ENCODE data around the gene FAF1. TPM values are rescaled to one million over a fixed set of nuclear protein-coding genes. Genes with fewer than 3 reads are reported as not detected.
"Not testable (repeated sequence)": the region's sequence is repeated elsewhere in the genome, so short reads cannot be mapped to it uniquely, and the experiment has no call there.

FAF1 gene
- total and polyA plus RNA-seq, 4 donors: 27.2 to 51.6 (median 37.1) TPM

DNA sequence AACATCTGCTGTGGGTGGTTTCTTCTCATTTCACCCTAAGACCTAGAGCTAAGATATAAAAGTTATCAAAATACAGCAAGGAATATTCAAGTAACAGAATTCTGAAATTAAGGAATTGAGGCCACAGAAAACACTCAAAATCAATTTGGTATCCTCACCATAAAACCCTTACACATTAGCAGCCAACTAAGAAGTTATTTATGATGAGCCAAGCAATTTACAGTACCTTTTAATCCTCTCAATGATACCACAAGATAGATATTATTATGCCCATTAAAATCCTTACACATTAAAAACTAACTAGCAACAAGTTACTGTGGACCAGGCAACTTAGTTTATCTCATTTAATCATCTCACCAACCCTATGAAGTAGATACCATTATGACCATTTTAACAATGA, 81.6 kb downstream of the FAF1 start:
- Histone ChIP-seq H3K9ac (ENCODE audit: insufficient read depth in 1 of 2, low read length in 2 of 2) (no peak overlapping the region), H3K9me3 (ENCODE audit: control insufficient read depth in 4 of 4, insufficient read depth in 3 of 4, low read length in 3 of 4) (no peaks in the 10 kb centered on the region), H3K4me1 (ENCODE audit: control insufficient read depth in 5 of 5, insufficient read depth in 5 of 5, low read length in 5 of 5) (peaks cover 0 to 14% (median 0%) of the 10 kb centered on the region in 5 donors), H3K27me3 (ENCODE audit: control insufficient read depth in 3 of 3, insufficient read depth in 3 of 3, low read length in 2 of 3) (no peaks in the 10 kb centered on the region), H3K4me3 (no peak overlapping the region), H3K27ac (ENCODE audit: low read depth in 1 of 2, low read length in 1 of 2) (no peak overlapping the region), H3K36me3 (ENCODE audit: control insufficient read depth in 4 of 4, insufficient read depth in 4 of 4, low read length in 4 of 4) (no peaks in the 10 kb centered on the region)
- TF ChIP-seq, protein P1, sequence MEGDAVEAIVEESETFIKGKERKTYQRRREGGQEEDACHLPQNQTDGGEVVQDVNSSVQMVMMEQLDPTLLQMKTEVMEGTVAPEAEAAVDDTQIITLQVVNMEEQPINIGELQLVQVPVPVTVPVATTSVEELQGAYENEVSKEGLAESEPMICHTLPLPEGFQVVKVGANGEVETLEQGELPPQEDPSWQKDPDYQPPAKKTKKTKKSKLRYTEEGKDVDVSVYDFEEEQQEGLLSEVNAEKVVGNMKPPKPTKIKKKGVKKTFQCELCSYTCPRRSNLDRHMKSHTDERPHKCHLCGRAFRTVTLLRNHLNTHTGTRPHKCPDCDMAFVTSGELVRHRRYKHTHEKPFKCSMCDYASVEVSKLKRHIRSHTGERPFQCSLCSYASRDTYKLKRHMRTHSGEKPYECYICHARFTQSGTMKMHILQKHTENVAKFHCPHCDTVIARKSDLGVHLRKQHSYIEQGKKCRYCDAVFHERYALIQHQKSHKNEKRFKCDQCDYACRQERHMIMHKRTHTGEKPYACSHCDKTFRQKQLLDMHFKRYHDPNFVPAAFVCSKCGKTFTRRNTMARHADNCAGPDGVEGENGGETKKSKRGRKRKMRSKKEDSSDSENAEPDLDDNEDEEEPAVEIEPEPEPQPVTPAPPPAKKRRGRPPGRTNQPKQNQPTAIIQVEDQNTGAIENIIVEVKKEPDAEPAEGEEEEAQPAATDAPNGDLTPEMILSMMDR (IDR thresholded peaks at IDR 0.05; ENCODE audit: control extremely low read depth, extremely low read depth): no peak
- DNase-seq (no peak), ATAC-seq (ENCODE audit: insufficient read depth, low FRiP score) (no peak)

DNA sequence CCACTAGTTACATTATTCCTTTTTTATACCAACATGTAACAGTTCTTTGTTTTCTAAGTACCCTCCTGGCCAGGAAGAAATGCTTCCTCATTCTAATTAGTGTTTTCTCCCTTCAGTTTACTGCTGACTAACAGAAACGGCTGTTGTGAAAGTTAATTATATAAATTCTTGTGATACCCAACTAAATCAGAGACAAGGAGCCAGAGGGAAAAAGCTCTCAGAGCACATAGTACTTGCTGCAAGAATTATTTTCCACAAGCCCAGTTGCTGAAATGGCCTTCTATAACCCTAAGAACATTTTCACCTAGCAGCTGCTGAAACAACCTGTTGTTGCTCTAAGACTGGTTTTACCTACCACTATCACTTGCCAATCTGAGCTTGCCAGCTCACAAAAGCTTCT, 82.4 kb downstream of the FAF1 start:
- TF ChIP-seq, protein P1 (IDR thresholded peaks at IDR 0.05; ENCODE audit: control extremely low read depth, extremely low read depth): no peak
- H3K27ac ChIP-seq (ENCODE audit: low read depth in 1 of 2, low read length in 1 of 2): no peak overlapping the region
- H3K36me3 ChIP-seq (ENCODE audit: control insufficient read depth in 4 of 4, insufficient read depth in 4 of 4, low read length in 4 of 4): no peaks in the 10 kb centered on the region
- WGBS, 2 donors: 16 to 43% methylated on average over 1 of the region's 1 CpG
- H3K27me3 ChIP-seq (ENCODE audit: control insufficient read depth in 3 of 3, insufficient read depth in 3 of 3, low read length in 2 of 3): no peaks in the 10 kb centered on the region
- no peaks in the 10 kb centered on the region for H3K9me3 ChIP-seq (ENCODE audit: control insufficient read depth in 4 of 4, insufficient read depth in 3 of 4, low read length in 3 of 4)
- H3K4me3 ChIP-seq: no peak overlapping the region
- ATAC-seq (ENCODE audit: insufficient read depth, low FRiP score) (no peak), DNase-seq (no peak)
- no peak overlapping the region for H3K9ac ChIP-seq (ENCODE audit: insufficient read depth in 1 of 2, low read length in 2 of 2)
- peaks cover 0 to 14% (median 0%) of the 10 kb centered on the region in 5 donors for H3K4me1 ChIP-seq (ENCODE audit: control insufficient read depth in 5 of 5, insufficient read depth in 5 of 5, low read length in 5 of 5)

DNA sequence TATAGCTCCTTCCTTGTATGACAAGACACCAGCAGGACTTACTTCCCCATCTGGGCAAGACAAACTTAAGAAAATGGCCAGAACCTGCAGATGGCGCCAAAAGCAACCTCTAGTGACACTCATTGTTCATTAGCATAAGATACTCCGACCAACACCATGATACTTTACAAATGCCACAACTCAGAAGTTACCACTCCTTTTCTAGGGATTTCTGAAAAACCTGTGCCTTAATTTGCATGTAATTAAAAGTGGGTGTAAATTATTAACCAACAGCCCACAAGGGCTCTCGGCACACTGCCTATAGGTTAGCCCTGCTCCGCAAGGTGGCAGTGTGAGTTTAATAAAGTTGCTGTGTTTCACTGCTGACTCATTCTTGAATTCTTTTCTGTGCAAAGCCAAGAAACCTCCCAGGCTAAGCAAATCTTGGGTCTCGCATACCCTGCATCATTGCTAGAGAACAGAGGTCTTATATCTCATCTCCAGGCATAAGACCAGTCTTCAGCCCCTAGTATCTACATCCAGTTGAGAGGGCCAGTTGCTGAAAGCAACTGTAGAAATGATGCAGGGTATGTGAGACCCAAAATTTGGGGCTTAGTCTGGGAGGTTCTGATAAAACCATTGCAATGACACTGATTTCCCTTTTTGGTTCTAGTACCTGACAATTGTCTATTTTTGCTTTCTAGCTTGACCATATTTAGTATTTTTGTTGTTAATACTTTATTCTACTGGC, 86.4 kb downstream of the FAF1 start:
- no peak overlapping the region for H3K9ac ChIP-seq (ENCODE audit: insufficient read depth in 1 of 2, low read length in 2 of 2)
- peak; percentile 13 to 35 (median 35) for DNase-seq

DNA sequence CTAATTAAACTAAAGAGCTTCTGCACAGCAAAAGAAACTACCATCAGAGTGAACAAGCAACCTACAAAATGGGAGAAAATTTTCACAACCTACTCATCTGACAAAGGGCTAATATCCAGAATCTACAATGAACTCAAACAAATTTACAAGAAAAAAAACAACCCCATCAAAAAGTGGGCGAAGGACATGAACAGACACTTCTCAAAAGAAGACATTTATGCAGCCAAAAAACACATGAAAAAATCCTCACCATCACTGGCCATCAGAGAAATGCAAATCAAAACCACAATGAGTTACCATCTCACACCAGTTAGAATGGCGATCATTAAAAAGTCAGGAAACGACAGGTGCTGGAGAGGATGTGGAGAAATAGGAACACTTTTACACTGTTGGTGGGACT, 95.2 kb downstream of the FAF1 start:
- H3K36me3 ChIP-seq (ENCODE audit: control insufficient read depth in 4 of 4, insufficient read depth in 4 of 4, low read length in 4 of 4); H3K9ac ChIP-seq (ENCODE audit: insufficient read depth in 1 of 2, low read length in 2 of 2); H3K4me3 ChIP-seq; ATAC-seq (ENCODE audit: insufficient read depth, low FRiP score); H3K27me3 ChIP-seq (ENCODE audit: control insufficient read depth in 3 of 3, insufficient read depth in 3 of 3, low read length in 2 of 3); H3K27ac ChIP-seq (ENCODE audit: low read depth in 1 of 2, low read length in 1 of 2); H3K4me1 ChIP-seq (ENCODE audit: control insufficient read depth in 5 of 5, insufficient read depth in 5 of 5, low read length in 5 of 5); DNase-seq: not testable (repeated sequence)
- 97 to 100% methylated on average over 2 of the region's 3 CpGs for WGBS, 2 donors
- peaks cover 0 to 11% (median 0%) of the 10 kb centered on the region in 4 donors for H3K9me3 ChIP-seq (ENCODE audit: control insufficient read depth in 4 of 4, insufficient read depth in 3 of 4, low read length in 3 of 4)

More for the DNA sequence above, 86.4 kb downstream of the FAF1 start:
- no peak for ATAC-seq (ENCODE audit: insufficient read depth, low FRiP score)
- WGBS, 2 donors: 69 to 73% methylated on average over 5 of the region's 5 CpGs
- Histone ChIP-seq H3K4me1 (ENCODE audit: control insufficient read depth in 5 of 5, insufficient read depth in 5 of 5, low read length in 5 of 5) (peaks cover 0 to 2% (median 0%) of the 10 kb centered on the region in 5 donors), H3K9me3 (ENCODE audit: control insufficient read depth in 4 of 4, insufficient read depth in 3 of 4, low read length in 3 of 4) (no peaks in the 10 kb centered on the region), H3K4me3 (no peak overlapping the region), H3K27ac (ENCODE audit: low read depth in 1 of 2, low read length in 1 of 2) (no peak overlapping the region), H3K27me3 (ENCODE audit: control insufficient read depth in 3 of 3, insufficient read depth in 3 of 3, low read length in 2 of 3) (no peaks in the 10 kb centered on the region), H3K36me3 (ENCODE audit: control insufficient read depth in 4 of 4, insufficient read depth in 4 of 4, low read length in 4 of 4) (no peaks in the 10 kb centered on the region)
- TF ChIP-seq, protein P1 (IDR thresholded peaks at IDR 0.05; ENCODE audit: control extremely low read depth, extremely low read depth): peak; percentile 15
